Amygdala (tissue), 56 donors: ENCODE measurements around the gene RXFP4.
"Not testable (repeated sequence)": the region's sequence is repeated elsewhere in the genome, so short reads cannot be mapped to it uniquely, and the experiment has no call there.

Source experiments
- DNase-seq, 56 donors: peaks; one replicate each; lab custom pipeline; 2025; lab: John Stamatoyannopoulos, UW

Gene RXFP4

DNA sequence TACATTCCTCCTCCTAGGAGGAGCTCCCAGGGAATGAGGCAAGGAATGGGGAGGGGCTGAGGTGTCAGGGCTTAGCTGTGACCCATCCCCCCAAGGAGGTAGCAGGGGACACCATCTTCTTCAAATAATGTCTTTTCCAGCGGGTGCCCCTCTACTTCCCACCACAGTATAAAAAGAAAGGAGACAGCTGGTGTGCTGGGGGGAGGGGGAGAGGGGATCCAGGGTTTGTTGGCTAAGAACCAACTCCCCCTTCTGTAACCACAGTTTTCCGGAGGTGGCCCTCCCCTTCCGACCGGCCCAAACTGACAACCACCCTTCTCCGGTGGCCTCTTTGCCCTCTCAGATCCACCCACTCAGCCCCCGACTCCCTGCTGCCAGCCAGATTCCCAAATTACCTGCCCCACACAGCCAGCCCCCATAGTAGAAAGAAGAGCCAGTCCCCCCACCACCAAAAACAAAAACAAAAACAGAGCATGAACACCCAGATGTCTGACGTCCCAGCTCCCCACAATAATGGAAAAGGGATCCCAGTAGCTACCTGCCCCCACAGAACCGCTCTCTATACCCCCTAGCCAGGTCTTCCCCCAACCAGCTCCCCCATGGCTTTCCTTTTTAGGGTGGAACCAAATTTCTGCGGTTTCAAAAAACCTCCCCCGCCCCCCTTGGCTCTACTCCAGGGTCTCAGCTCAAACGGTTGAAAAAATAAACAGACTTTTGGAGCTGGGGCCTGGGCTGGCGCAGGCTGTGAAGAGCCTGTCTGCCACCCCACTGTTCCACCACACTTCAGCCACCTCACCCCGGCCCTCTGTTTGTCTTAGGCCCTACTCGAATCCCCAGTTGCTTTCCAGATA lies 34.8 kb downstream of the RXFP4 start:
- peak in 19 of 56 donors; percentile 14 to 56 (median 38) for DNase-seq

DNA sequence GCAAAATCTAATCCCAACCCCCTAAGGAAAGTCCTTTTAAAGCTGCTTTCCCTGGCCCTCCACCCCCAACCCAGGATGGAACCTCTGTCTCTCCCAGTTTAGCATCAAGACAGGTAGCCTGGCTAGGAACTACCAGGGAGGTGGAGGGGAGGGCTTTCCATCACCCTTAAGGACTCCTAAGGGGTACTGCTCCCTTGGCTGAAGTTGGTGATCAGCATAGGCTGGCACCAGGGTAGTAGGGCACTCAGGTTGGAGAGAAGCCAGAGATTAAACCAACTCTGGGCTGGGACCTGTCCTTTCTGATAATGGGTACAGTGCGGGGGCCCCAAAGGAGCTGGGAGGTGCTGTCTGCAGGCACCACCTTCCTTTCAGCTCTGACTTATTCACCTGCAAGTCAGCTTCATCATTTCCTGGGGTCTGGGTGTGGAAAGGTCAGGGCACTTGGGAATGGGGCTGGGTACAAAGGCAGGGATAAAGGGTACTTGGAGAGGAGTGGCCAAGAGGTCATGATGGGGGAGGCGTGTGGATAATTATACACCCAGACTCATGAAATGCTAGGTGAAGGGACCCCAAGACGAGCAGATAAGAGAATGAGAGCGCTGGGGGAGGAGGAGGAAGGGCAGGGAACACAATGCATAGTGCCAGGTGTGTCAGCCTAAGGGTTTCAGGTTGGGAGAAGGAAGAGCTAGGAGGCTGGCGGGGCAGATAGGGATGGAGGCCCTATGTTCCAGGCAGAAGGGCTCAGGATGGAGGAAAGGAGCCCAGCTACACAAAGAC lies 35.7 kb downstream of the RXFP4 start:
- DNase-seq: peak in 7 of 56 donors; percentile 11 to 48 (median 30)

- peak in 23 of 56 donors; percentile 34 to 68 (median 50) for DNase-seq
Measured at GRCh38 chr1:155977690-155978324, 36.4 kb downstream of the RXFP4 start.

DNA sequence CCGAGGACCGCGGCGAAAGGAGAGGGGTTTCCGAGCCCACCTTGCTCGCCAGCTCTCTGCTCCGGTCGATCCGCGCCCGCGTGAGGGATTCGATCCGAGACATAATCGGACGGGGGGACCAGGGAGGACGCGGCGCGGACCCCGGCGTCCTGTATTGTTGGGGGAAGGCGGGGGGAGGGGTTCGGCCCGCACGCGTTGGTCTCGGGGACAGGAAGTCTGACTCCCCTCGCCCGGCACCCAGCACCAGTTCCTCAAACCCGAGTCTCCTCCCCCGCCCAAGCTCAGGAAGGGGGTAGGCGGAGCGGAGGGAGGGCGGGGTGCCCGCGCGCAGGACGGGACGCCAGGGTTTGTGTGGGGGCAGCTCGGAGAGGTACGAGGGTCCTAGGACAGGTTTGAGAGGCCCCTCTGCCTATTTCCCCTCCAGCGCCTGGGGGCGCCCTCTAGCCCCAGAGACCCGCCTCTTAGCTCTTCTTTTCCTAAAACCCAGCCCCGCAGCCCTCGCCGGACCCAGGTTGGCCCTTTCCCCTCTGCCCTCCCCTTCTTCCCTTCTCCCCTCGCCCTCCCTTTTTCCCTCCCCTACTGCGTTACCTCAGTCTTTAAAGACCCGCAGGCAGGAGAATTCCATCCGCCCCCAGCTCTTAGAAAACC lies 37.0 kb downstream of the RXFP4 start, which contains the start of gene ARHGEF2:
Gene ARHGEF2, minus strand, starts transcription at position 223 of the 648 bp plus-strand sequence. Its CDS starts 120 bp downstream, at position 103.
- peak in 43 of 56 donors; percentile 25 to 75 (median 50) for DNase-seq

- DNase-seq: no peak
Measured at GRCh38 chr1:155978973-155979429, 37.6 kb downstream of the RXFP4 start.

- DNase-seq: peak in 4 of 56 donors; percentile 8 to 17 (median 12)
Measured at GRCh38 chr1:155979597-155980343, 38.3 kb downstream of the RXFP4 start.

DNA sequence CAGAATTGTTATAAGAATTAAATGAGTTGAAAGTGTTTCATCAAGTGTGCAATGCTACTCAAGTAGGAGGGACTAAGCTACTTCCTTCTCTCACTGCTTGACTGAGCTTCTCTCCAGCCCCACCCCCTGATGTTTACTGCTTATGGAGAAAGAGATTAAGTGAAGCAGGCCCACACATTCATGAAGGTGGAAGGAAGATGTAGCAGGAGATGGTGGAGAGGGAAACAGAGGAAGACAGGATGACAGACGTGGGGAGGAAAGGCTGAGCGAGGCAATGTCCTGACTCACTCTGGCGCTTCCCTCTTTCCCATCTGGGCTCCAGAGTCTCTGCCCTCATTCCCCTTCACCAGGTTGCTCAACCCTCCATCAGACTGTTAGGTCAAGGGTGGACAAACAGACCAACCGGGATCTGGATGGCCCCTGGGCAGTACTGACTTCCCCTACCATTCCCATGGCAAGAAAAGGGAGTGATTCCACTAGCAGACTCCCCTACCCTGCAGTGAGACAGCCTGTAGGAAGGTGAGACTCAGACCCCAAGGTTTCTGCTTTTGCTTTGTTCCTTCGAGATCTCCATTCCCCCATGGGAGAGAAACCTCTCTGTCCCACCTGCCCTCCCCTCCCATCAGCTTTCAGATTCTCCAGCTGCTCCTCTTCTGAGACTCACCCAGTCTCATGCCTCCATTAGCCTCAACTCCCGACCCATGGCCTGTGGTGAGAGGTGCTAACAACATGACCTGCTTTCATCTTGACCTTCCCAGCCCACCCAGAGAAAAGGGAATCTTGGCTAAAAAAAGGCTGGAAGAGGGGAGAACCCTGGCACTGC lies 40.0 kb downstream of the RXFP4 start:
- peak in 1 of 56 donors; percentile 9 for DNase-seq

GRCh38 chr1:155982106-155982505 lies 40.7 kb downstream of the RXFP4 start:
- DNase-seq: no peak

GRCh38 chr1:155983191-155984024 lies 42.0 kb downstream of the RXFP4 start:
- DNase-seq: no peak

DNA sequence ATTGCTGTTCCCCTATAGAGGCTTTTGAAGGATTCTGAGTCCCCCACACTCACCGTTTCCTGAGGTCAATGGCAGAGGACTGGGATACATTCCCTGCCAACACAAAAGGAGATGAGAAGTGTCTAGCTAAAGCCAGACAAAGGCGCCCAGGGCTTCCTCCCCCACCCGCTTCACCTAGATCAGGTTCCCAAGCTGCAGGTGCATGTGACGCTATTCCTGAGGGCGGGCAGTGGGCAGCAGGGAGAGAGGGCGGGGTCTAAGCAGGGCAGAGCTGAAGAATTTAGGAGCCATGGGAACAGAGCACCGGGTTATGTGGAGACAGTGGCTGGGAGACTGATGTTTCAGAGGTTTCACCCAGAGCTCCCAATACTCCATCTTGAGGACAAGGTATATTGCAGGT lies 42.9 kb downstream of the RXFP4 start:
- no peak for DNase-seq

DNA sequence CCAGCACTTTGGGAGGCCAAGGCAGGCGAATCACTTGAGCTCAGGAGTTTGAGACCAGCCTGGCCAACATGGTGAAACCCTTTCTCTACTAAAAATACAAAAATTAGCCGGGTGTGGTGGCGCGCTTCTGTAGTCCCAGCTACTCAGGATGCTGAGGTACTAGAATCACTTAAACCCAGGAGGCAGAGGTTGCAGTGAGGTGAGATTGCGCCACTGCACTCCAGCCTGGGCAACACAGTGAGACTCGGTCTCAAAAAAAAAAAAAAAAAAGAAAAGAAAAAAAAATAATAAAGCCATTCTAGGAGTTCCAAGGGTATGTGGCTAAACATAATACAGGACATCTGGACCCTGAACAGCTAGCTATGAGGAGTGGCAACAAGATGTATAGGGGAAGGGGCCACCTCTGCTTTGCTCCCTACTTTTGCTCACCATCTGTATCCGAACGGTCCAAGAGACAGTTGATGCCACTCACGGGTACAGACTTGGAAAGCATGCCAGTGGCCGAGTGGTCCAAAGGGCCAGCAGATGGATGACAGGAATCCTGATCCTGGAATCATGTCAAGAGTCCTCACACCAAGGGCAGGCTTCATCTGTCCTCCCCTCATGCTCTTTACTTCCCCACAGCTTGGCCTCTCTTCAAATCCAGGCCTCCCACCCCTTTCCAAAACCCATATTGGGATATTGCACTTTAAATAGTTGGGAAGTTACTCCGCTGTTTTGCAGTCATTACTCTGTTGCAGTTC lies 43.6 kb downstream of the RXFP4 start:
- DNase-seq: not testable (repeated sequence)

GRCh38 chr1:155989242-155990004 lies 48.0 kb downstream of the RXFP4 start:
- DNase-seq: peak in 52 of 56 donors; percentile 29 to 86 (median 71)

DNA sequence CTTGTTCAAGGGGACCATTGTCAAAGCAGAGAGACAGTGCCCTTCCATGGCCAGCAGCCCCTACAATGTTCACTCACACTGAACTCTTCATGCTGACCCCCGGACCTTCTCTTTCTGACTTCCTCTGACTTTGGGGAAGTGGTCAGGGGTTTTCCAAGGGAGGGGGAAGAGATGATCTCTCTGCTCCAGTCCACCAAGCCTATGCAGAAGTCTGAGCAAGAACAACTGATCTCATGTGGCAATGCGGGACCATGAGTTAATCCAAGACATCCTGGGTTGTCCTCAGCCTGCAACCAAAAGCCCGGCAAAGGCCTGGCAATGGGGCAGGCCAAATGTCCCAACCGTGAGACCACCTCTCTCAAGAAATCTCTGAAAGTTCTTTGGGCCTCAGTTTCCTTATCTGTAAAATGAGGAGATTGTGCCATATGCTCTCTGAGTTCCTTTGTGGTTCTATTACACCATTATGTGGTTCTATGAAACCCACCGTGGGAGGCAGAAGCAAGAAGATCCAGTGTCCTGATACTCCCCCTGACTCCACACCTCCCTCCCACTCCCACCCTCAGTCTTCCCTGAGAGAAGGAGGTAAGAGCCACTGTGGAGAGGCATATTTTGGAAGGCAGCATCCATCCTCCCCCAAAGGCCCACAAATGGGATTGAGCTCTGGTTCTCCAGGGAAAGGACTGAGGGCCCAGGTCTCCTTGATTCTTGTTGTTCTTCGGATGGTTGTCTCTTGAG lies 48.7 kb downstream of the RXFP4 start:
- DNase-seq: peak in 5 of 56 donors; percentile 7 to 42 (median 19)
